Activated CD4-positive, alpha-beta T cell treated with anti-CD3 and anti-CD28 coated beads, Interleukin-2, amount 50 U/mL, for 48 hours (primary cell): Measurements from ENCODE around the gene OGG1.
"Not testable (repeated sequence)": the region's sequence is repeated elsewhere in the genome, so short reads cannot be mapped to it uniquely, and the experiment has no call there.

Source experiments
- DNase-seq, 2 experiments: peaks; one replicate each; pipeline ENCODE4 v3.0.0-alpha.2; 2020

The OGG1 gene

GRCh38 chr3:9768141-9768775 lies 18.5 kb downstream of the OGG1 start:
- DNase-seq, result no peak

DNA sequence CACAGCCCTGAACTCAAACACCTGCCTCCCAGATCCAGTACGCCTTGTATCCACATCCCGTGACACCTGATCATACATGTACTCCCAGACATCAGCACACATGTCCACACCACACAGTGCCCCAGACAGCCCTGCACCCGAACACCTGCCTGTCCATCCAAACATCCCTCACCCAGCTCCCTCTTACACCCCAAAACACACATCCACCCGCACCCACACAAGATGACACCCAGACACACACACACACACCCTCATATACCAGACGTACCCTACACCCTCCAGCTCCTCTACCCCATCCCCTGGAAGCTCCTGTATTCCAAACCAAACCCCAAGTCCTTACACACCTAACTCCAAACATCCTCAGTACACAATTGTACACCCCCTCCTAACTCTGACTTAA lies 19.3 kb downstream of the OGG1 start:
- DNase-seq, result no peak

- peak; percentile 75 to 79 for DNase-seq
Measured at GRCh38 chr3:9769426-9770275, 19.9 kb downstream of the OGG1 start, which contains the start of gene CAMK1. TSS of gene CAMK1 (minus strand) at chr3:9769947. CDS start at chr3:9767749, 2,198 bp downstream.

DNA sequence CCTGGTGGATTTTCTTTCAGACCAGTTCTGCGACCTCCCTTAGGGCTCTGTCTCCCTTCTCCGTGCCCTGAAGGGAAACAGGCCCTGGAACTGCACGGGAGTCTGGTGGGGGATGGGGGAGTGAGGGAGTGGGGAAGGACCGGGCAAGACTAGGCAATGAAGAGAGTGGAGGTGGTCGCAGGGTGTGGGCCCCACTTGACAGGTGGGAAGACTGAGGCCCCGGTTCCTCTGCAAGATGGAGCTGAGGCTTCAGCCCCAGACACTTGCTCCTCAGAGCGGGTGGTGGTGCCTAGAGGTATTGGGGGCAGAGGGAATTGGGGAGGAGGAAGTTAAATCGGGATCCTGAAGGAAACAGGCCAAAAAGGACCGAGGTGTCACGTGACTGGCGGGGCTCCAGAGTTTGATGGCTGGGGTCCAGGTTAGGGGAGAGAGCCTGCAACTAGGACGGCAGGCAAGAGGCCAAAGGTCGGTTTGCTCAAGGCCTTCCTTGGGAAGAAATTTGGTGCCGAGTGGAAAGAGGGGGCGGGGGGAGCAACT lies 20.6 kb downstream of the OGG1 start:
- DNase-seq, result no peak

DNA sequence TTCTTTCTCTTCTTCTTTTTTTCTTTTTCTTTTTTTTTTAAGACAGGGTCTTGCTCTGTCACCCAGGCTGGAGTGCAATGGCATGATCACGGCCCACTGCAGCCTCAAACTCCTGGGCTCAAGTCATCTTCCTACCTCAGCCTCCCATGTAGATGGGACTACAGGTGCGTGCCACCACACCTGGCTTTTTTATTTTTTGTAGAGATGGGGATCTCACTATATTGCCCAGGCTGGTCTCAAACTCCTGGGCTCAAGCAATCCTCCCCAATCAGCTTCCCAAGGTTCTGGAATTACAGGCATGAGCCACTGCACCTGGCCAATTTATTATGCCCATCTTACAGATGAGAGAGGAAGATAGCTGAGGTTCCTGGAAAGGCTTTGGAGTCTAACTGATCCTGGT lies 21.3 kb downstream of the OGG1 start:
- DNase-seq, result not testable (repeated sequence)

DNA sequence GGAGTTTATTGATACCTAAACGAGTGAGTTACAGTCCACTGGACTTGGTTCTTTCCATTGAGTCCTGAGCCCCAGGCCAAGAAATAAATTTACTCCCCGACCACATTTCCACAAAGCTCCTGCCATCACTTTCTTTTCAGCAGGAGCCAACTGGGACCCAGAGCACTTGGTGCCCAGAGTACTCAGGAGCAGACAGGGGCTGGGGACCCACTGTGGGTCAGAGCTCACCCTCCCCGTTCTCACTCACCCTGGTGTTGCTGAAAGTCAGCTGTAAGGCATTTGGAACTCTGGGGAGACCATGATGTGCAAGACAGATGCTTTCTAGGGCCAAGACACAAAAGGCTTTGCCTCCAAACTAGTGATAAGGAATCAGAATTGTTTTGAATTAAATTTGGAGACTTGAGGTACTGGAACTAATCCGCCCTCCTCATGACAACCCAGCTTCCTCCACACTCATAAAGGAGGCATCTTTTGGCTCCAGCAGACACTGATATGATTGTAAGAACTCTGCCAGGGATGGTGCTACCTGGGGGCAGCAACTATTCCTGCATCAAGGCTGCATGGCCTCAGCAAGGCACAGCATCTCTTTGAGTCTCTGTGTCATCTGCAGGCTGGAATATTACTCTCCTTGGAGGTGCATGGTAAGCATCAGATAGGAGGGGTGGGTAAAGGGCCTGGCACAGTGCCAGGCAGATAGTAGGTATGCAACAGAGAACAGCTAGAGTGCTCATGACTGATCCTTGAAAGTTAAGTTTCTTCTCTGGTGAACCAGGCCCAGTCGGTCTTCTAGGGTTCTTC lies 27.3 kb downstream of the OGG1 start:
- DNase-seq, result peak in 1 of 2 experiments; percentile 32

- DNase-seq, result peak in 1 of 2 experiments; percentile 50
Measured at GRCh38 chr3:9777694-9778021, 27.9 kb downstream of the OGG1 start.

DNA sequence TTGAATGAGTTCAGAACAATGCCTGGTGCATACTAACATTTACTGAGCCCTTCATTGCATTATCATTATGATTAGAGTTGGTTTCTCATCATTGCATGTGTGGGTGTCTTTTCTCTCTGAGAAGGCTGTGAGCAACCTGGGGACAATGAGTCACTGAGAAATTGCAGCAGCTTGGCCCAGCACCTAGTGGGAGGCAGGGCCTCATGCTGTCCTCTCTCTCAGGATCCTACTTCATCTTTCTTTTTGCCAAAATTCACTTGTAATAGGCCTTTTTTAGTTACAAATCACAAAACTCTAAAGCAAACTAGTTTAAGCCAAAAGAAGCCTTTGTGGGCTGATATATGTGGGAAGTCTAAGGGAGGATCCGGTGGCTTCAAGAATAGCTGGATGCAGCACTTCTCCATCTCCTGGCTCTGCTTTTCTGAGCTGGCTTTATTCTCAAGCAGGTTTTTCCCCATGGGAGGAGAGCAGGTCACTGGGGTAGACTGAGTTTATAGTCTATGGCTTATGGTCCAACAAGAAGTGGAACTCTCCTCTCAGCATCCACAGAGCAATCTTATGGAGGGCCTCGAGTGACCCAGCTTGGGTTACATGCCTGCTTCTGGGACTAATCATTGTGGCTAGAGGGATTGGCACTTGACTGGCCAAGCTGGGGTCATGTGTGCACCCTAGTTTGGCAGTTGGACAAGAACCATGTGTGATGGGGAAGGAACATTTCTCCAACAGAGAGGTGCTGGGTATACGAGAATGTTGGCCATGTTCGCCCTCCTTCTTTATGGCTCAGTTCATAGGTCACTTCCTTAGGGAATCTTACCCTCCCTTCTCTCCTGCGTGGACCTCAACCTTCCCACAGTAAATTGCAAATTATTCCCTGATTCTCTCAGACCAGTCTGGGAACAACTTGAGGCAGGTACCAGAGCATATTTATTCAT lies 28.7 kb downstream of the OGG1 start:
- DNase-seq, result peak; percentile 71 to 78

GRCh38 chr3:9779075-9779593 lies 29.4 kb downstream of the OGG1 start:
- DNase-seq, result no peak

DNA sequence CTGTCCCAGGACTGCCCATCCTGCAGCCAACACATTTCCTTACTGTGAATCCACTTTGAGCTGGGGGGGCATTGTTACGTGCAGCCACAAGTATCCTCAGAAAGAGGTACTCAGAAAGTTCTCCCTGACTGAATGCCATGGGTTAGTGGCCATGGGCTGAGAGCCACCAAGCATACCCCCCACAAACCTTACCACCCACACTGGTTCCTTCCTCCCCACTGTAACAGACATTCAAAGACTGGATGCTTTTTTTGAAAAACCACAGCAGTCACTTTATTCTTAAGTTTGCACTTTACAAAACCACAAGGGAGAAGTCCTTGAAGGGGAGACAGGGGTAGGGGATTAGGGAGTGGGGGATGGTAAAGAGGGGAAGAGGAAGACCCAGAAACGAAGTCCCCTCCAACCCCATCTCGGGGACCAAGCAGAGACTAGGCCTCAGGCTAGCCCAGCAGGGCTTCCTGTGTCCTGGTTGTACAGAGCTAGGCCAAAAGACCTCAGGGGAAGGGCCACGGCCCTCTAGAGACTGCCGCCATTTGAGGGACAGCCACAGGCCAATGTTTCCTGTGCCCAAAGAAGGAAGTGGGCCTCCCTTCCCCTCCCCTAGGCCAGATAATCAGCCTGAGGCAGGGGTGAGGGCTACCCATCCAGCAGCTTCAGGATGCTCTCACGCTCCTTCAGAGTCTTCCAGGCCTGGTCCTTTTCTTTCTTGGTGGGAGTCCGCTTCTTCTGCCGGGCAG lies 30.1 kb downstream of the OGG1 start:
- peak; percentile 45 to 57 for DNase-seq

DNA sequence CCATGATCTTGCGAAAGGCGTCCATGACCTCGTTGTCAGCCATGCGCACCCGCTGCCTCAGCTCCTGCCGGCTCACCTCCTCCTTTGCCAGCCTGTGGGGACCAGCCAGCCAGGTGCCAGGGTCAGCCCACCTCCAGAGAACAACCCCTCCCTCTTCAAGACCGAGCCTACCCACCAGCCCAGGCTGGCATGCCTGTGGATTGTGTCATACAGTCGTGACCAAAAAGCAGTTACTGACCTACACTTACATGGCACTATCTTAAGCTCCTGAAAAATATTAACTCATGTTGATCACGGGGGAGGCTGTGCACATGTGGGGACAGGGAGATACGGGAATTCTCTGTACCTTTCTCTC lies 30.7 kb downstream of the OGG1 start:
- DNase-seq, result peak in 1 of 2 experiments; percentile 31

GRCh38 chr3:9780910-9781309 lies 31.2 kb downstream of the OGG1 start:
- DNase-seq, result no peak

GRCh38 chr3:9781551-9781950 lies 31.8 kb downstream of the OGG1 start:
- no peak for DNase-seq

DNA sequence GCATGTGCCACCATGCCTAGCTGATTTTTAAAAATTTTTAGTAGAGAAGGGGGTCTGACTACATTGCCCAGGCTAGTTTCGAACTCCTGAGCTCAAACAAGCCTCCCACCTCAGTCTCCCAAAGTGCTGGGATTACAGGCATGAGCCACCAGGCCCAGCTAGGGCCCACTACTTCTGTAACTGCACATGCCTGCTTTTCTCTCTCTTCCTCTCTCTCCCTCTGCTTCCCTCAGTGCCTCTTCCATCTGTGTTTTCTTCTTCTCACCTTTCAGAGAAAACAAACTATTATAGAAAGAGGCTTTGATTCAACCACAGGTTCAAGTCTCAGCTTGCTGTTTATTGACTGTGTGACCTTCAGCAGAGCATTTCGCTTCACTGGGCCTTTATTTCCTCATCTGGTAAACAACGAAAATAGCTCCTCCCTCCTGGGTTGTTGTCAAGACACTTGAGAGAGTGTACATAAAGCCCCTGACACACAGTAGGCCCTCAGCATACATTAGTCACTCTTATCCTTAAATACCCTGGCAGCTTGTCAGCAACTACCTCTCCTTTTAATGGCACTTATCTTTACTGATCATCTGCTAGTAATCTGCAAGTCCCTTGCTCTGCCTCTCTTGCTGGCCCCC lies 32.3 kb downstream of the OGG1 start:
- no peak for DNase-seq

DNA sequence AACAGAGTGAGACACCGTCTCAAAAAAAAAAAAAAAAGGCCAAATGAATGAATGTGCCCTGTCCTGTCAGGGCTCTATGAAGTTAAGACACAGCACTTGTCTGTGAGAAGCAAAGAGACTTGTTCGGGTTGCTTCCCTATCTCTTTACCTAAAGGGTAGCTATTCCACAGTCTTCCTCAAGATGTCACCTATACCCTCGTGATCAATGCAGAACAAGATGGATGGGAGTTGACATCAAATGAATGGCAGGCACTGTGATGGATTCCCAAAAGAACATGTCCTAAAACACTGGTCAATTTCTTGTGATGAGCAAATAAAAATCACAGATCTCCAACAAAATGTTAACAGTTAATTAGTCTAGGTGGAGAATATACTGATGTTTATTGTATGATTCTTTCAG lies 33.0 kb downstream of the OGG1 start:
- DNase-seq, result no peak

- DNase-seq, result no peak
Measured at GRCh38 chr3:9783954-9784353, 34.2 kb downstream of the OGG1 start.

DNA sequence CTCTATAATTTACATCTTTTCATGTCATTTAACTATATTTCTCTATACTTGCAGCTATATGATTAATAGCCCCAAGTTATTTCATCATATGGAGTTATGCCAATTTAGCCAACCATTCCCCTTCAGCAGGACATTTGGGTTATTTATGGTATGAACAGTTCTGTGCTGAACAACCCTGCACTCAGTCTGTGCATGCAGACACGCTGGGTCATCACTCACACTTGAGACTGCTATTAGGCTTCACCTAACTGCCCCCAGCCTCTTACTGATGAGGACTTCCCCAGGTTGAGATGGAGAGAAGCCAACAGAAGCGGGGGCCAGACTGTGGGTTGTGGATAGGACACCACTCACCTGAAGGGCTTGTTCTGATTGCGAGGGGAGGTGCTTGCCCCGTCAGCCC lies 35.2 kb downstream of the OGG1 start:
- DNase-seq, result no peak

- DNase-seq, result no peak
Measured at GRCh38 chr3:9785602-9786001, 35.9 kb downstream of the OGG1 start.

GRCh38 chr3:9786209-9786739 lies 36.5 kb downstream of the OGG1 start:
- DNase-seq, result no peak
